Neuronal stem cell (in vitro differentiated cells): ENCODE measurements around the gene SCRN2.

Source experiments
- DNase-seq: peaks from one replicate; pipeline ENCODE4 v3.0.0-alpha.2; 2013; ENCODE audit warnings: low spot score
- H2AFZ ChIP-seq: one replicate; pipeline ENCODE4 v1.6.1; 2013; ENCODE audit warnings: mild to moderate bottlenecking, low read length, inconsistent platforms
- H2AK5ac ChIP-seq: 2 replicates; pipeline ENCODE4 v1.6.1; 2013; ENCODE audit warnings: low read depth, mild to moderate bottlenecking, inconsistent platforms, low read length, moderate library complexity, mixed read lengths
- H2BK120ac ChIP-seq: 2 replicates; pipeline ENCODE4 v1.6.1; 2013; ENCODE audit warnings: low read depth, mild to moderate bottlenecking, inconsistent platforms, low read length, moderate library complexity, mixed read lengths
- H2BK12ac ChIP-seq: one replicate; pipeline ENCODE4 v1.6.1; 2013; ENCODE audit warnings: low read length, inconsistent platforms
- H2BK15ac ChIP-seq: 2 replicates; pipeline ENCODE4 v1.6.1; 2013; ENCODE audit warnings: mild to moderate bottlenecking, low read length, inconsistent platforms, mixed read lengths
- H2BK5ac ChIP-seq: one replicate; pipeline ENCODE4 v1.6.1; 2013; ENCODE audit warnings: inconsistent platforms, mild to moderate bottlenecking, low read length, moderate library complexity
- H3K14ac ChIP-seq: one replicate; pipeline ENCODE4 v1.6.1; 2013; ENCODE audit warnings: low read length, inconsistent platforms
- H3K18ac ChIP-seq: 2 replicates; pipeline ENCODE4 v1.6.1; 2013; ENCODE audit warnings: low read length, inconsistent platforms
- H3K23ac ChIP-seq: 2 replicates; pipeline ENCODE4 v1.6.1; 2013; ENCODE audit warnings: low read depth, mild to moderate bottlenecking, mixed read lengths, low read length, inconsistent platforms; ENCODE audit not compliant: poor library complexity
- H3K27ac ChIP-seq: replicated peaks from 3 replicates; pipeline ENCODE4 v1.5.1; 2013; ENCODE audit warnings: low read length, inconsistent platforms
- H3K27me3 ChIP-seq, 3 experiments: 2 replicates each; pipeline ENCODE4 v1.6.1; 2013; ENCODE audit warnings: low read length in 3 of 3, mild to moderate bottlenecking in 2 of 3, inconsistent platforms in 1 of 3, low read depth in 1 of 3, mixed read lengths in 1 of 3, moderate library complexity in 1 of 3; ENCODE audit not compliant: control insufficient read depth in 3 of 3, insufficient read depth in 3 of 3
- H3K36me3 ChIP-seq, 2 donors: replicated peaks in 1 of 2; 2 replicates each; pipeline ENCODE4 v1.6.1; 2013; ENCODE audit warnings: low read length in 2 of 2; ENCODE audit not compliant: control insufficient read depth in 2 of 2, insufficient read depth in 2 of 2
- H3K4ac ChIP-seq: 2 replicates; pipeline ENCODE4 v1.6.1; 2013; ENCODE audit warnings: inconsistent platforms, mild to moderate bottlenecking, low read length, moderate library complexity
- H3K4me1 ChIP-seq, 2 donors: 1 replicate in 1 of 2; 2 replicates in 1 of 2; pipeline ENCODE4 v1.6.1; 2013; ENCODE audit warnings: low read length in 2 of 2, low read depth in 1 of 2; ENCODE audit not compliant: control insufficient read depth in 2 of 2, insufficient read depth in 1 of 2
- H3K4me2 ChIP-seq: one replicate; pipeline ENCODE4 v1.6.1; 2013; ENCODE audit warnings: mild to moderate bottlenecking, low read length, inconsistent platforms; ENCODE audit not compliant: insufficient read depth, poor library complexity, severe bottlenecking
- H3K4me3 ChIP-seq, 2 donors: 2 replicates each; pipeline ENCODE4 v1.5.1; 2013; ENCODE audit warnings: low read length in 2 of 2, mild to moderate bottlenecking in 2 of 2, inconsistent platforms in 1 of 2, moderate library complexity in 1 of 2
- H3K79me1 ChIP-seq: one replicate; pipeline ENCODE4 v1.6.1; 2013; ENCODE audit warnings: low read depth, mild to moderate bottlenecking, inconsistent platforms, low read length, moderate library complexity
- H3K9ac ChIP-seq: one replicate; pipeline ENCODE4 v1.6.1; 2013; ENCODE audit warnings: mild to moderate bottlenecking, low read depth, low read length, inconsistent platforms; ENCODE audit not compliant: poor library complexity
- H3K9me3 ChIP-seq, 2 donors: replicated peaks in 1 of 2; 2 replicates each; pipeline versions ENCODE3 to v1.6.1; 2013; ENCODE audit warnings: low read length in 2 of 2, mild to moderate bottlenecking in 2 of 2, inconsistent platforms in 1 of 2, low read depth in 1 of 2, mixed read lengths in 1 of 2, moderate library complexity in 1 of 2; ENCODE audit not compliant: control insufficient read depth in 2 of 2, insufficient read depth in 1 of 2
- H4K8ac ChIP-seq: one replicate; pipeline ENCODE4 v1.6.1; 2013; ENCODE audit warnings: low read depth, mild to moderate bottlenecking, inconsistent platforms, low read length, moderate library complexity
- H4K91ac ChIP-seq: one replicate; pipeline ENCODE4 v1.6.1; 2013; ENCODE audit warnings: low read length, low read depth, mild to moderate bottlenecking, inconsistent platforms; ENCODE audit not compliant: poor library complexity
- WGBS, 2 donors: extraction: QIAGEN DNeasy Blood & Tissue Kit; methylation state at CpG; one replicate each; pipeline ENCODE4 v1.1.7; 2013; ENCODE audit warnings: missing lambda C conversion rate in 2 of 2, mixed read lengths in 1 of 2; ENCODE audit not compliant: insufficient read length in 2 of 2, insufficient replicate concordance in 1 of 2; ENCODE audit errors: extremely low coverage in 2 of 2; 5-methylcytosine and 5-hydroxymethylcytosine counted together

Gene SCRN2

GRCh38 chr17:47819475-47819874 is 21.6 kb downstream of the SCRN2 start:
- H3K9me3 ChIP-seq: no peaks in the 10 kb centered on the region
- H3K4me2 ChIP-seq: no peak overlapping the region
- H3K4ac ChIP-seq: no peak overlapping the region
- no peak overlapping the region for H3K4me3 ChIP-seq
- H3K23ac ChIP-seq: no peak overlapping the region
- H3K36me3 ChIP-seq: peaks cover 18 to 21% of the 10 kb centered on the region in 2 donors
- no peak overlapping the region for H2AK5ac ChIP-seq
- H3K14ac ChIP-seq: no peak overlapping the region
- no peak overlapping the region for H2BK15ac ChIP-seq
- H2AFZ ChIP-seq: no peak overlapping the region
- H4K8ac ChIP-seq: no peak overlapping the region
- no peak overlapping the region for H3K27ac ChIP-seq
- WGBS, 2 donors: no CpG with 5 or more reads among the region's 10 CpGs
- peaks cover 7 to 9% of the 10 kb centered on the region in 2 donors for H3K4me1 ChIP-seq
- H4K91ac ChIP-seq: no peak overlapping the region
- no peaks in the 10 kb centered on the region for H3K27me3 ChIP-seq
- peaks cover 4% of the 10 kb centered on the region for H3K79me1 ChIP-seq
- no peak overlapping the region for H2BK120ac ChIP-seq
- no peak overlapping the region for H2BK12ac ChIP-seq
- no peak for DNase-seq
- H2BK5ac ChIP-seq: no peak overlapping the region
- H3K18ac ChIP-seq: no peak overlapping the region
- no peak overlapping the region for H3K9ac ChIP-seq

GRCh38 chr17:47818002-47818695 is 22.9 kb downstream of the SCRN2 start:
- WGBS, 2 donors: no CpG with 5 or more reads among the region's 11 CpGs
- H2BK120ac ChIP-seq: no peak overlapping the region

GRCh38 chr17:47816947-47817346 is 24.1 kb downstream of the SCRN2 start:
- Histone ChIP-seq H3K27me3 (no peaks in the 10 kb centered on the region), H3K27ac (no peak overlapping the region), H3K4me2 (no peak overlapping the region), H3K9me3 (no peaks in the 10 kb centered on the region), H3K36me3 (peaks cover 7 to 8% of the 10 kb centered on the region in 2 donors), H2BK12ac (no peak overlapping the region), H2AK5ac (no peak overlapping the region), H2BK15ac (no peak overlapping the region), H4K8ac (no peak overlapping the region), H2BK5ac (no peak overlapping the region), H3K9ac (peak overlapping the region; percentile 70), H4K91ac (no peak overlapping the region), H3K23ac (no peak overlapping the region), H3K4ac (no peak overlapping the region), H3K18ac (no peak overlapping the region), H2BK120ac (no peak overlapping the region), H2AFZ (no peak overlapping the region), H3K14ac (no peak overlapping the region), H3K79me1 (peaks cover 4% of the 10 kb centered on the region), H3K4me3 (no peak overlapping the region), H3K4me1 (peaks cover 5 to 7% of the 10 kb centered on the region in 2 donors)
- WGBS, 2 donors: no CpG with 5 or more reads among the region's 10 CpGs
- no peak for DNase-seq

More at GRCh38 chr17:47818002-47818695, 22.9 kb downstream of the SCRN2 start:
- Histone ChIP-seq H2AFZ (no peak overlapping the region), H2AK5ac (no peak overlapping the region), H3K36me3 (peaks cover 7 to 8% of the 10 kb centered on the region in 2 donors), H3K4me1 (peaks cover 7 to 9% of the 10 kb centered on the region in 2 donors), H3K27ac (no peak overlapping the region), H4K91ac (no peak overlapping the region), H2BK5ac (no peak overlapping the region), H2BK15ac (no peak overlapping the region), H3K4me3 (no peak overlapping the region), H4K8ac (no peak overlapping the region), H3K79me1 (peaks cover 4% of the 10 kb centered on the region), H3K27me3 (no peaks in the 10 kb centered on the region), H3K4ac (no peak overlapping the region), H3K4me2 (no peak overlapping the region), H3K14ac (no peak overlapping the region), H3K23ac (no peak overlapping the region), H2BK12ac (no peak overlapping the region), H3K9ac (peak overlapping the region; percentile 38), H3K18ac (no peak overlapping the region), H3K9me3 (no peaks in the 10 kb centered on the region)
- no peak for DNase-seq

- no peak overlapping the region for H2BK15ac ChIP-seq
- H3K36me3 ChIP-seq: peaks cover 7 to 8% of the 10 kb centered on the region in 2 donors
- H3K27ac ChIP-seq: no peak overlapping the region
- no peak overlapping the region for H4K8ac ChIP-seq
- H3K4me2 ChIP-seq: no peak overlapping the region
- no peak overlapping the region for H3K23ac ChIP-seq
- no CpG with 5 or more reads among the region's 21 CpGs for WGBS, 2 donors
- no peak overlapping the region for H3K14ac ChIP-seq
- H3K9me3 ChIP-seq: no peaks in the 10 kb centered on the region
- H3K79me1 ChIP-seq: peaks cover 4% of the 10 kb centered on the region
- H2BK120ac ChIP-seq: no peak overlapping the region
- H4K91ac ChIP-seq: no peak overlapping the region
- no peaks in the 10 kb centered on the region for H3K27me3 ChIP-seq
- H3K4me1 ChIP-seq: peaks cover 4 to 5% of the 10 kb centered on the region in 2 donors
- H3K4me3 ChIP-seq: peak overlapping the region in 1 of 2 donors; percentile 48
- no peak overlapping the region for H2BK12ac ChIP-seq
- H3K9ac ChIP-seq: peak overlapping the region; percentile 70
- no peak overlapping the region for H3K4ac ChIP-seq
- H2AK5ac ChIP-seq: no peak overlapping the region
- DNase-seq: no peak
- H3K18ac ChIP-seq: no peak overlapping the region
- no peak overlapping the region for H2AFZ ChIP-seq
- H2BK5ac ChIP-seq: peak overlapping the region; percentile 39
Measured at GRCh38 chr17:47816111-47816735, 24.9 kb downstream of the SCRN2 start.
